GM23338 (cell line): ENCODE data around the gene BAIAP2. TPM values are rescaled to one million over a fixed set of nuclear protein-coding genes. Genes with fewer than 3 reads are reported as not detected.

Experiments used
- ATAC-seq: fragments of 200-7000 bp; cut with Tn5 transposase; 3 replicates; pipeline ENCODE4 v1.9.1; 2020
- DNase-seq: peaks from one replicate; pipeline ENCODE4 v3.0.0-alpha.2; 2015; ENCODE audit warnings: low spot score
- H2AFZ ChIP-seq: fragments of 200-600 bp; sonication (generic); 2 replicates; pipeline ENCODE4 v1.8.0; 2016; ENCODE audit warnings: antibody characterized with exemption, mild to moderate bottlenecking, moderate library complexity
- H3F3A ChIP-seq: fragments of 200-600 bp; sonication (generic); replicated peaks from 2 replicates; pipeline ENCODE4 v1.8.0; 2017; ENCODE audit warnings: antibody characterized with exemption, mixed run types, low read depth
- H3K27ac ChIP-seq: fragments of 200-600 bp; sonication (generic); 2 replicates; pipeline ENCODE4 v1.6.1; 2016; ENCODE audit warnings: low read depth
- H3K27me3 ChIP-seq: fragments of 200-600 bp; sonication (generic); 2 replicates; pipeline ENCODE4 v1.8.0; 2016; ENCODE audit warnings: mild to moderate bottlenecking, mixed run types, moderate library complexity; ENCODE audit not compliant: insufficient read depth
- H3K36me3 ChIP-seq: fragments of 200-600 bp; sonication (generic); 2 replicates; pipeline ENCODE4 v1.8.0; 2016; ENCODE audit warnings: mild to moderate bottlenecking; ENCODE audit not compliant: insufficient read depth
- H3K4me1 ChIP-seq: fragments of 200-600 bp; sonication (generic); 2 replicates; pipeline ENCODE4 v1.8.0; 2016; ENCODE audit warnings: mild to moderate bottlenecking, moderate library complexity; ENCODE audit not compliant: insufficient read depth
- H3K4me2 ChIP-seq: fragments of 200-600 bp; sonication (generic); 2 replicates; pipeline ENCODE4 v1.7.1; 2017; ENCODE audit warnings: mixed run types
- H3K4me3 ChIP-seq: fragments of 200-600 bp; sonication (generic); 2 replicates; pipeline ENCODE4 v1.6.1; 2016; ENCODE audit warnings: mixed run types
- H3K79me2 ChIP-seq: fragments of 200-600 bp; sonication (generic); replicated peaks from 2 replicates; pipeline ENCODE4 v1.8.0; 2017; ENCODE audit warnings: mild to moderate bottlenecking; ENCODE audit not compliant: insufficient read depth
- H3K9me2 ChIP-seq: fragments of 200-600 bp; sonication (generic); 2 replicates; pipeline ENCODE4 v1.8.0; 2017; ENCODE audit not compliant: insufficient read depth
- H4K20me1 ChIP-seq: fragments of 200-600 bp; sonication (generic); replicated peaks from 2 replicates; pipeline ENCODE4 v1.8.0; 2017; ENCODE audit warnings: mild to moderate bottlenecking; ENCODE audit not compliant: insufficient read depth
- H3K27ac Mint-ChIP-seq: 2 replicates; pipeline ENCODE4 v1.8.0; 2020; ENCODE audit warnings: inconsistent platforms, mild to moderate bottlenecking, moderate library complexity, mixed read lengths
- H3K27me3 Mint-ChIP-seq: 3 replicates; pipeline ENCODE4 v1.8.0; 2022; ENCODE audit warnings: low read depth, mild to moderate bottlenecking, moderate library complexity, mixed read lengths, inconsistent platforms; ENCODE audit not compliant: insufficient read depth, poor library complexity
- H3K36me3 Mint-ChIP-seq: 3 replicates; pipeline ENCODE4 v1.8.0; 2021; ENCODE audit warnings: low read depth, mild to moderate bottlenecking, inconsistent platforms, moderate library complexity, mixed read lengths
- H3K4me1 Mint-ChIP-seq: 3 replicates; pipeline ENCODE4 v1.8.0; 2020; ENCODE audit warnings: mild to moderate bottlenecking, inconsistent platforms, mixed read lengths
- H3K4me3 Mint-ChIP-seq: 3 replicates; pipeline ENCODE4 v1.8.0; 2021; ENCODE audit warnings: moderate library complexity, mild to moderate bottlenecking, inconsistent platforms, mixed read lengths
- H3K9me3 Mint-ChIP-seq: 3 replicates; pipeline ENCODE4 v1.8.0; 2020; ENCODE audit warnings: moderate library complexity, mild to moderate bottlenecking, inconsistent platforms, mixed read lengths
- CREB1 ChIP-seq: fragments of 250-450 bp; sonication (Bioruptor Pico); IDR thresholded peaks from 2 replicates; pipeline ENCODE4 v1.5.0; 2020; ENCODE audit warnings: low read depth, mild to moderate bottlenecking, moderate library complexity
- CTCF ChIP-seq, 2 experiments: fragments of 200-600 bp in 1 of 2; sonication (generic) in 1 of 2; conservative IDR thresholded peaks; 2 replicates each; pipeline versions ENCODE4 v1.5.1 to v1.6.1; 2016 to 2017; ENCODE audit warnings: antibody characterized with exemption in 2 of 2, low read depth in 2 of 2, mild to moderate bottlenecking in 2 of 2, moderate library complexity in 1 of 2
- NANOG ChIP-seq: IDR thresholded peaks from 2 replicates; pipeline ENCODE4 v1.6.1; 2016; ENCODE audit warnings: antibody characterized with exemption, borderline replicate concordance
- POLR2AphosphoS5 ChIP-seq: IDR thresholded peaks from 2 replicates; pipeline ENCODE4 v1.6.1; 2016; ENCODE audit warnings: antibody characterized with exemption, low read depth
- STAT1 ChIP-seq: IDR thresholded peaks from one replicate; pipeline ENCODE4 v1.6.1; 2016; ENCODE audit warnings: antibody characterized with exemption; ENCODE audit not compliant: unreplicated experiment
- ZNF114 ChIP-seq: fragments of 250-450 bp; sonication (Bioruptor Pico); IDR thresholded peaks from 2 replicates; pipeline ENCODE4 v1.5.0; 2020; ENCODE audit warnings: mild to moderate bottlenecking, moderate library complexity
- ZNF462 ChIP-seq: fragments of 250-450 bp; sonication (Bioruptor Pico); IDR thresholded peaks from 2 replicates; pipeline ENCODE4 v1.5.0; 2020; ENCODE audit warnings: mild to moderate bottlenecking, moderate library complexity
- polyA plus RNA-seq: library from polyadenylated mRNA; unstranded; fragments of >200 nt; fragmentation: Nextera tagmentation; extraction: Ambion mirVana; gene quantifications from 2 replicates; pipeline ENCODE4 v1.2.1, GENCODE V29; 2016
- total RNA-seq: library from RNA; depleted of rRNA; stranded (reverse); fragments of >200 nt; shearing (Covaris generic); gene quantifications from 2 replicates; pipeline ENCODE4 v1.2.3, GENCODE V29; 2014

Gene BAIAP2
- total and polyA plus RNA-seq, 2 experiments from 2014 or later = 21.7 to 22.7 TPM

GRCh38 chr17:81150377-81151077 is 115.6 kb downstream of the BAIAP2 start (continued):
- TF ChIP-seq ZNF114 (CRISPR knock-in tag) (no peak), STAT1 (no peak), ZNF462 (CRISPR knock-in tag) (no peak)

- Histone ChIP-seq H3F3A (no peaks in the 10 kb centered on the region), H3K4me3 (no peak overlapping the region), H3K27ac (no peak overlapping the region), H3K9me2 (no peaks in the 10 kb centered on the region), H2AFZ (no peak overlapping the region), H3K4me2 (no peak overlapping the region), H3K27me3 (no peaks in the 10 kb centered on the region), H3K4me1 (no peaks in the 10 kb centered on the region), H3K79me2 (no peaks in the 10 kb centered on the region), H3K36me3 (no peaks in the 10 kb centered on the region), H4K20me1 (0 out of 2 replicates have a peak, but pooled peaks cover 2% of the 10 kb centered on the region)
- Mint-ChIP-seq H3K4me1 (no peaks in the 10 kb centered on the region), H3K4me3 (no peak overlapping the region), H3K27ac (no peak overlapping the region), H3K27me3 (peaks cover 8% of the 10 kb centered on the region), H3K9me3 (peaks cover 3% of the 10 kb centered on the region; the same call in 1 of the 3 replicates), H3K36me3 (no peaks in the 10 kb centered on the region)
- no peak for ATAC-seq
- DNase-seq = no peak
- TF ChIP-seq ZNF462 (CRISPR knock-in tag) (no peak), NANOG (no peak), STAT1 (no peak), CREB1 (CRISPR knock-in tag) (no peak), CTCF (conservative IDR thresholded peaks at IDR 0.05; ENCODE audit: low read depth in 2 of 2) (no peak), POLR2AphosphoS5 (no peak)
These were observed 116.3 kb downstream of the BAIAP2 start for GRCh38 chr17:81151278-81151677.
